Astrocyte (in vitro differentiated cells and primary cell): ENCODE results near the gene CR2. TPM values are rescaled to one million over a fixed set of nuclear protein-coding genes. Genes with fewer than 3 reads are reported as not detected.
A peak's percentile ranks its signal among the peaks of the same experiment; 100 is the strongest.

Source experiments
- DNase-seq: peaks from one replicate; pipeline ENCODE4 v3.0.0-alpha.2; 2010; ENCODE audit warnings: low read depth
- FAIRE-seq: peaks from 2 replicates; lab custom pipeline; 2011; peaks lifted over from hg19 to GRCh38; lab: Jason Lieb, UNC
- H2AFZ ChIP-seq: 2 replicates; pipeline ENCODE4 v1.6.0; 2012; ENCODE audit warnings: low read depth, low read length, inconsistent platforms
- H3K27ac ChIP-seq: 2 replicates; pipeline ENCODE4 v1.5.1; 2011; ENCODE audit warnings: low read depth, low read length, inconsistent platforms
- H3K27me3 ChIP-seq: 2 replicates; pipeline ENCODE4 v1.6.0; 2011; ENCODE audit warnings: low read length, inconsistent platforms; ENCODE audit not compliant: insufficient read depth
- H3K36me3 ChIP-seq: 2 replicates; pipeline ENCODE4 v1.5.1; 2011; ENCODE audit warnings: low read length, inconsistent platforms; ENCODE audit not compliant: insufficient read depth
- H3K4me1 ChIP-seq: 2 replicates; pipeline ENCODE4 v1.5.1; 2011; ENCODE audit warnings: low read length, inconsistent platforms; ENCODE audit not compliant: insufficient read depth
- H3K4me2 ChIP-seq: 2 replicates; pipeline ENCODE4 v1.6.0; 2012; ENCODE audit warnings: low read length, inconsistent platforms
- H3K4me3 ChIP-seq: 2 replicates; pipeline ENCODE4 v1.5.1; 2011; ENCODE audit warnings: low read depth, mild to moderate bottlenecking, low read length, inconsistent platforms; ENCODE audit not compliant: insufficient read depth
- H3K79me2 ChIP-seq: 2 replicates; pipeline ENCODE4 v1.6.0; 2012; ENCODE audit warnings: mild to moderate bottlenecking, low read length, inconsistent platforms; ENCODE audit not compliant: insufficient read depth
- H3K9ac ChIP-seq: 2 replicates; pipeline ENCODE4 v1.6.0; 2012; ENCODE audit warnings: mild to moderate bottlenecking, low read length, inconsistent platforms
- H3K9me3 ChIP-seq: 2 replicates; pipeline ENCODE4 v1.5.1; 2012; ENCODE audit warnings: low read depth, mild to moderate bottlenecking, low read length, inconsistent platforms; ENCODE audit not compliant: insufficient read depth
- H4K20me1 ChIP-seq: 2 replicates; pipeline ENCODE4 v1.6.0; 2012; ENCODE audit warnings: low read length, inconsistent platforms; ENCODE audit not compliant: insufficient read depth
- H3K27ac Mint-ChIP-seq: one replicate; pipeline ENCODE4 v1.8.0; 2021; ENCODE audit warnings: mild to moderate bottlenecking, mixed read lengths; ENCODE audit not compliant: unreplicated experiment
- H3K27me3 Mint-ChIP-seq: one replicate; pipeline ENCODE4 v1.8.0; 2021; ENCODE audit warnings: low read depth, mixed read lengths; ENCODE audit not compliant: unreplicated experiment
- H3K36me3 Mint-ChIP-seq: one replicate; pipeline ENCODE4 v1.8.0; 2021; ENCODE audit warnings: low read depth, mixed read lengths; ENCODE audit not compliant: unreplicated experiment
- H3K4me1 Mint-ChIP-seq: one replicate; pipeline ENCODE4 v1.8.0; 2021; ENCODE audit warnings: low read depth, mixed read lengths; ENCODE audit not compliant: unreplicated experiment
- H3K4me3 Mint-ChIP-seq: one replicate; pipeline ENCODE4 v1.8.0; 2021; ENCODE audit warnings: mild to moderate bottlenecking, moderate library complexity, mixed read lengths; ENCODE audit not compliant: unreplicated experiment
- H3K9me3 Mint-ChIP-seq: one replicate; pipeline ENCODE4 v1.8.0; 2021; ENCODE audit warnings: mild to moderate bottlenecking, mixed read lengths; ENCODE audit not compliant: unreplicated experiment
- EZH2 ChIP-seq: IDR thresholded peaks from 2 replicates; pipeline ENCODE4 v1.6.1; 2012; ENCODE audit warnings: mild to moderate bottlenecking, low read length, inconsistent platforms; ENCODE audit not compliant: insufficient read depth
- total RNA-seq: library from RNA; stranded (reverse); gene quantifications from 2 replicates; pipeline ENCODE4 v1.2.1, GENCODE V29; 2021
- TF ChIP-seq, protein P1 (sequence below): IDR thresholded peaks from 2 replicates; pipeline ENCODE4 v1.5.1; 2011; ENCODE audit warnings: low read depth, mild to moderate bottlenecking, inconsistent platforms, low read length, moderate library complexity; ENCODE audit not compliant: insufficient read depth

CR2 gene
- total RNA-seq, 1 donor from 2014 or later = 0.09 TPM

DNA sequence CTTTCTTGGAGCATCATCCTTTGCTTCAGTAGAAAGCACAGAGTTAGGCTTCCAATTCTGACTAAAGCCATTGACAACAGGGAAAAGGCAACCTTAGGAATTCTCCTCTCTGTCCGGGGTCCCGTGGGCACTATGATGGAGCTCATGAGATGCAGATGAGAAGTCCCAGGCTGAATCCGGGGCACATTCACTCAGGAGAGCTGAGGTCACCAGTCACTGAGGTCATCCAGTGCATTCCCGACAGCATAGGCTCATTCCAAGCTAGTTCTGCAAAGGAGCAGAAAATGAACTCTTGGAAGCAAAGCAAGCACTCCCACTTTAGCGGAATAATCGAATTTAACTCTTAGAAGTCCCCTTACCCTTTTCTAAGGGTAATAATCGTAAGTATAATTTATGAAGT, 48.6 kb downstream of the CR2 start:
- peaks cover 3% of the 10 kb centered on the region for H3K4me1 Mint-ChIP-seq
- DNase-seq (no peak), FAIRE-seq (no peak)
- H3K27me3 Mint-ChIP-seq = peaks cover 6% of the 10 kb centered on the region
- Histone ChIP-seq H3K9ac (no peak overlapping the region), H3K36me3 (no peaks in the 10 kb centered on the region), H3K4me3 (no peak overlapping the region), H3K4me1 (no peaks in the 10 kb centered on the region), H4K20me1 (no peaks in the 10 kb centered on the region), H3K4me2 (no peak overlapping the region), H3K27me3 (peaks cover 24% of the 10 kb centered on the region), H2AFZ (no peak overlapping the region), H3K79me2 (no peaks in the 10 kb centered on the region), H3K9me3 (no peaks in the 10 kb centered on the region), H3K27ac (no peak overlapping the region)
- TF ChIP-seq, protein P1, sequence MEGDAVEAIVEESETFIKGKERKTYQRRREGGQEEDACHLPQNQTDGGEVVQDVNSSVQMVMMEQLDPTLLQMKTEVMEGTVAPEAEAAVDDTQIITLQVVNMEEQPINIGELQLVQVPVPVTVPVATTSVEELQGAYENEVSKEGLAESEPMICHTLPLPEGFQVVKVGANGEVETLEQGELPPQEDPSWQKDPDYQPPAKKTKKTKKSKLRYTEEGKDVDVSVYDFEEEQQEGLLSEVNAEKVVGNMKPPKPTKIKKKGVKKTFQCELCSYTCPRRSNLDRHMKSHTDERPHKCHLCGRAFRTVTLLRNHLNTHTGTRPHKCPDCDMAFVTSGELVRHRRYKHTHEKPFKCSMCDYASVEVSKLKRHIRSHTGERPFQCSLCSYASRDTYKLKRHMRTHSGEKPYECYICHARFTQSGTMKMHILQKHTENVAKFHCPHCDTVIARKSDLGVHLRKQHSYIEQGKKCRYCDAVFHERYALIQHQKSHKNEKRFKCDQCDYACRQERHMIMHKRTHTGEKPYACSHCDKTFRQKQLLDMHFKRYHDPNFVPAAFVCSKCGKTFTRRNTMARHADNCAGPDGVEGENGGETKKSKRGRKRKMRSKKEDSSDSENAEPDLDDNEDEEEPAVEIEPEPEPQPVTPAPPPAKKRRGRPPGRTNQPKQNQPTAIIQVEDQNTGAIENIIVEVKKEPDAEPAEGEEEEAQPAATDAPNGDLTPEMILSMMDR = no peak
- TF ChIP-seq EZH2 = no peak
- H3K4me3 Mint-ChIP-seq = no peak overlapping the region
- peak overlapping the region; percentile 65 for H3K27ac Mint-ChIP-seq
- H3K36me3 Mint-ChIP-seq = no peaks in the 10 kb centered on the region
- no peaks in the 10 kb centered on the region for H3K9me3 Mint-ChIP-seq

DNA sequence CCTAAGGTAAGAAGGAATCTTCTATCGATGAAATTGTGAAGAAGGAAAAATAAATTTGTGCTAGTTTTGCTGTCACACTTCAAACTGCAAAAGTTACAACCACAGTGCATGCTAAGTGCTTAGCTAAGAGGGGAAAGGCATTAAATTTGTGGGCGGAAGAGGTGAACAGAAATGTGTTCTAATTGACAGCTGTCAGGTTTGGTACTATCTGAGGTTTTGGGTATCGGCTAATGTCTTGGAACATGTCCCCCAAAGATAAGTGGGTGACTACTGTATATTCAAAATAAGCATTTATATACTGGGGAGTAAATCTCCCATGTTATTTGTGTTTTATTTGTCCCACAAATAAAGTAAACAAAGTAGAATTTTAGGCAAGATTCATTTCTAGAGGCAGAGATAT, 49.8 kb downstream of the CR2 start:
- Histone ChIP-seq H3K9ac (no peak overlapping the region), H3K4me2 (no peak overlapping the region), H3K4me1 (no peaks in the 10 kb centered on the region), H4K20me1 (no peaks in the 10 kb centered on the region), H2AFZ (no peak overlapping the region), H3K36me3 (no peaks in the 10 kb centered on the region), H3K27ac (no peak overlapping the region), H3K9me3 (no peaks in the 10 kb centered on the region), H3K27me3 (peaks cover 17% of the 10 kb centered on the region), H3K79me2 (no peaks in the 10 kb centered on the region), H3K4me3 (no peak overlapping the region)
- no peak overlapping the region for H3K27ac Mint-ChIP-seq
- H3K27me3 Mint-ChIP-seq = peaks cover 2% of the 10 kb centered on the region
- TF ChIP-seq, protein P1 = no peak
- no peak for TF ChIP-seq EZH2
- DNase-seq = no peak
- no peak for FAIRE-seq
- H3K9me3 Mint-ChIP-seq = no peaks in the 10 kb centered on the region
- no peaks in the 10 kb centered on the region for H3K36me3 Mint-ChIP-seq
- peaks cover 3% of the 10 kb centered on the region for H3K4me1 Mint-ChIP-seq
- H3K4me3 Mint-ChIP-seq = no peak overlapping the region

DNA sequence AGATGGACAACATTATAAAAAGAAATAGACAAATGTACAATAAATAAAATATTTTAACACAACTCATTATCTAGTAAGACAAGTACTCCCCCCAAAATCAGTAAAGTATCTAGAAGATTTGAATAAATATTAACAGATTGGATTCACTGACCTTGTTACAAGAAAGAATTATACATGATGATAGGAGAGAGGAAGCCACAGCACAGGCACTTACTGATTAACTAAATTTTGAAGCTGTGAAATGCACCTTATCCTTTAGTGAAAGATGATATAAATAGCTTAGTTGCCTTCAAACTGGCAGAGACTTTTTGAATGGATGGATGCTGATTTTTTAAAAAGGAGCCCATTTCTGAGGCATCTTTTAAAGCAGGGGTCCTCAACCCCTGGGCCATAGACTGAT, 50.3 kb downstream of the CR2 start:
- Histone ChIP-seq H3K4me2 (no peak overlapping the region), H4K20me1 (no peaks in the 10 kb centered on the region), H3K9me3 (no peaks in the 10 kb centered on the region), H3K9ac (no peak overlapping the region), H3K79me2 (no peaks in the 10 kb centered on the region), H3K4me1 (no peaks in the 10 kb centered on the region), H3K27me3 (peaks cover 17% of the 10 kb centered on the region), H3K36me3 (no peaks in the 10 kb centered on the region), H3K4me3 (no peak overlapping the region), H3K27ac (no peak overlapping the region), H2AFZ (no peak overlapping the region)
- no peak for TF ChIP-seq EZH2
- TF ChIP-seq, protein P1 = no peak
- FAIRE-seq (no peak), DNase-seq (no peak)
- peaks cover 2% of the 10 kb centered on the region for H3K27me3 Mint-ChIP-seq
- no peaks in the 10 kb centered on the region for H3K9me3 Mint-ChIP-seq
- H3K4me3 Mint-ChIP-seq = no peak overlapping the region
- H3K36me3 Mint-ChIP-seq = no peaks in the 10 kb centered on the region
- H3K4me1 Mint-ChIP-seq = peaks cover 7% of the 10 kb centered on the region
- no peak overlapping the region for H3K27ac Mint-ChIP-seq
